CD4-positive, alpha-beta T cell treated with Interleukin-2 at 100 ng/mL for 4 hours (primary cell): ENCODE data around the gene ELFN1.
"Not testable (repeated sequence)": the region's sequence is repeated elsewhere in the genome, so short reads cannot be mapped to it uniquely, and the experiment has no call there.

Experiments used
- DNase-seq: peaks from one replicate; pipeline ENCODE4 v3.0.0-alpha.2; 2020; ENCODE audit warnings: low spot score

ELFN1 gene

GRCh38 chr7:1712907-1713501 lies 42.9 kb downstream of the ELFN1 start:
- DNase-seq, result no peak

GRCh38 chr7:1713502-1714484 lies 43.7 kb downstream of the ELFN1 start:
- no peak for DNase-seq

DNA sequence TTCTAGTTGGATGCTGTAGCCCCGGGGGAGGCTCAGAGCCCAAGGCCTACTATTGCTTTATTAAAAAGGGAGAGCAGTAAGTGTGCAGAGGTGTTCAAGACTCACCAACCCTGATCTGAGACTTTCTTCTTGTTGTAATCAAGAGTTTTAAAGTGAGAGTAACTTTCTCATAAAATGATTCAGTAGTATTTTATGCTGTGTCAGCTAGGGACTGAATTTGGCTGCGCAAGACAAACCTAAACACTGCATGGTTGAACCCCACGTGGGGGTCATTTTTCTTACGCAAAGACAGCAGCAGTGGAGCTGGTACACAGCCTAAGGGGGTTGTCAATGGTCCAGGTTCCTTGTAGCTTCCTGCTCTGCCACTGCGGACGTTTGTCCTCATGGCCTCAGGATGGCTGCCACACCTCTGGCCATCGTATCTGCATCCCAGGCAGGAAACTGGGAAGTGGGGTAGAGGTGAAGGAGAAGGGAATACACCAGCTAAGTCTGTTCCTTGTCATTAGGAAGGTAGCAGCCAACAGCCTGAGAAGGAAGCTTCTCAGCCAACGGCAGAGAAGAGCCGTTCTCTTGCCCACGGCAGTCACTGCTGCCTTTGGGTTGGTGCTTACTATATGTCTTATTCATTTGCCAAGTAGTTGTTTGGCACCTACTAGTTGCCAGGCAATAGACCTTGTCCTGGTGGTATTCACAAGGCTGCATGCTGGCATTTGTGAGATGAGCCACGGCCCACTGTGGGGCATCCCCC lies 44.7 kb downstream of the ELFN1 start:
- DNase-seq, result no peak

- no peak for DNase-seq
Observed at GRCh38 chr7:1715331-1715625, 45.2 kb downstream of the ELFN1 start.

- DNase-seq, result no peak
Observed at GRCh38 chr7:1715671-1716074, 45.6 kb downstream of the ELFN1 start.

GRCh38 chr7:1716263-1717094 lies 46.4 kb downstream of the ELFN1 start:
- no peak for DNase-seq

DNA sequence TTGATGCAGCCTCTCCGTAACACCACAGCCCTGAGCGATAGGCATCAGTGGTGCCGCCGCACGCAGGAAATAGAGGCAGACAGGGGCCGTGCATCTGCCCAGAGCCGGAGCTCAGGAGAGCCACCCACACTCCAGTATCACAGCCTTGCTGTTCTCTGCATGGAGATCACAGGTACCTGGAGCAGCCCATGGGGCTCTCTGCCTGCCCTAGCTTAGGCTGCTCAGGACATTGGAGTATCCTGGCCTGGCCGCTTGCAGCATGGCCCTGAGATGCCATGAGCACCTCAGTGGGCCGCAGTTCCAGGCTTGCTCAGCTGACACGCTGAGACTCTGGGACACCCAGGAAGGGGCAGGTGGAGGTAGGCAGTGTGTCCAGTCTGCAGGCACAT lies 47.0 kb downstream of the ELFN1 start:
- DNase-seq, result no peak

- no peak for DNase-seq
Observed at GRCh38 chr7:1717903-1718676, 48.0 kb downstream of the ELFN1 start.

- DNase-seq, result not testable (repeated sequence)
Observed at GRCh38 chr7:1718850-1719249, 48.8 kb downstream of the ELFN1 start.

DNA sequence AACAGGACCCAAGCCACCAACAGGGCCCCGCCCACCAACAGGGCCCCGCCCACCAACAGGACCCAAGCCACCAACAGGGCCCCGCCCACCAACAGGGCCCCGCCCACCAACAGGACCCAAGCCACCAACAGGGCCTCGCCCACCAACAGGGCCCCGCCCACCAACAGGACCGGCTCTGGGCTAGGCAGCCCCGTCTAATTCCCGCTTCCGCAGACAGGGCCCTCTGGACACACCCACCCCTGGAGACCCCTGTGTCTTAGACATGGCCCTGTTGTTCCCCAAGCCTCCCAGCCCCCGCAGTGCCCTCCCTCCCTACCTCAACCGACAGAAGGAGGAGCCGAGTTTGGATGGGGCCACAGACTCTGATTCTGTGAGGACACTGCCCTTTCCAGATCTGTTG lies 49.2 kb downstream of the ELFN1 start:
- not testable (repeated sequence) for DNase-seq

DNA sequence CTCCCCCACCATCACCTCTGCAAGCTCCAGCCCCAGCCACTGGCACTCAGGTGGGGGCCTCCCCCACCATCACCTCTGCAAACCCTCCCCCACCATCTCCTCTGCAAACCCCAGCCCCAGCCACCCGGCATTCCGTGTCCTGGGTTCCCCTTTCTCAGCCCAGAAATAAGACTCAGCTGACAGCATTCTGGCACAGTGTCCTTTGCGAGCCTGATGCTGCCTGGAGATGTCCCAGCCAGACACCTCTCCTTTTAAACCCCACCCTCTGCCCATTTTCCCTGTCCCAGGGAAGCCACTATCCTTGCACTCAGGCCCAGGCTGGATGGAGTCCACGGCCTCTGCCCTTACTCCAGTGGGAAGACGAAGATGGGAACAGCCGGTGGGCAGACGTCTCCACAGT lies 49.8 kb downstream of the ELFN1 start:
- DNase-seq, result no peak

- no peak for DNase-seq
Observed at GRCh38 chr7:1720326-1720725, 50.2 kb downstream of the ELFN1 start.

- DNase-seq, result no peak
Observed at GRCh38 chr7:1721047-1721690, 51.1 kb downstream of the ELFN1 start.

DNA sequence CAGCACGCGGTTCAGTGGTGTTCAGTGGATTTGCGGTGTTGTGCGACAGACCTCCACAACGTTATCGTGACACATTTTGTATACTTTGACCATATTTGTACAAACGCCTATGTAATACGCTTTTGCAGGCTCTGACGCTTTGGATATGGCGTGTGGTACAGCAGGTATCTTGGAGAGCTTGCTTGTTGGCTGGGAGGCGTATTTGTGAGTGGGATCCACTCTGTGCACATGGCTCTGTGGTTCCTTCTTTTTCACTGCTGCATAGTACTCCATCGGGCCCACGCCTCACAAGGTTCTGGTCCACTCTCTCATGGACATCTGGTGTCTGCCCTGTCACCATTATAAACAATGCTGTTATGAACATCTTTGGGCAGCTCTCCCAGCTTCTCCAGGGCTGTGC lies 53.2 kb downstream of the ELFN1 start:
- no peak for DNase-seq

DNA sequence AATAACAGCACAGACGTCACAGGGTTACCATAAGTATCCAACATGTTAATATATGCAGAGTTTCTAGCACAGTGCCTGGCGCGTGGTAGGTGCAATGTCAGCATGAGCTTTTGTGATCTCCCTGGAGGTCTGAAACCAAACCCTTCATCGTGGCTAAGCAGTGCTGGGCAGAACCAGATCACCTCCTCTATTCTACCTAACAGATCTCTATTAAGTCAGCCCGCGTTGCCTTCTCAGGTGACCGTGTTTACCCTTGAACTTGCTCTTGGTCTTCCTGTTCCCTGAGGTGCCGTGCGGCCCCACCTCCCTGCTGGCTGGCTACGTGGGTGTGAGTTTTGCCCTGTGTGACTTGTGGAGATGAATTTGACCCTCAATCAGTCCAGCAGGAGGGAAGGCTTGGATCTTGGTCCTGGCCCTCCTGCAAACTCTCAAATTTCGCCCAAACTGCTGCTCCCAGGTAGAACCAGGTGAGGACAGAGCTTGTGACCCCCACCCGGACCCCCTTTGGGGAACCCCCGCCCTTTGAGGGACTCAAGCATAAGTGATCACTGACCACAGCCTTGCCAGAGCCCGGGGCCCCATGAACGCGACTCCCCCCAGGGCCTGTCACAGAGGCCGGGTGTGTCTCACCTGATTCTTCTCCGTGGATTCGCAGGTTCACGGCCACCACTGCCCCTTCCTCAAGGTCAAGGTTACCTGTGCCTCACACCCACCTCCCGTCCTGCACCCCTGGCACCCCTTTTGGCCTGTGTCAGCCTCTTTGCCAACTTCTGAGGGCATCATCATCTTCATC lies 54.2 kb downstream of the ELFN1 start:
- no peak for DNase-seq

DNA sequence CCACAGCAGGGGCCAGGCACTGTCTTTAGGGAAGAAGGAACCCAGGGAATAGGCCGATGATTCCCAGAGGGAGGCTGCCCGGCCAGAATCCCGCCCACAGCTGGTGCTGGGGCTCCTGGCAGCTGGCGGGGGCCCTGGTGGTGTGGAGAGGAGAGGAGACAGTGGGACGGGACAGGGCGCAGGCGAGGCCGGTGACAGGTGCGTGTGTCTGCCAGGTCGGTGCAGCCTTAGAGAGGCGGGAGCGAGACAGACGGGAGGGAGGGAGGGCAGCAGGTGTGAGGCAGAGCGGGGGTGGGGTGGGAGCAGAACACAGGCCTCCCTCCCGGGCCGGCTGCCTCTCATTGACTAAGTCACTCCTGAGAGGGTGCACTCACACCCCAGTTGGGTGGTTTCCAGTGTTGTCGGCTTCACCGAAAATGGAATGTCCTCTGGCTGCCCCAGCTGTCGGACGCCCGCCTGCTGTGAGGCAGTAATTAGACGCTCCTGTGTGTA lies 55.2 kb downstream of the ELFN1 start:
- DNase-seq, result no peak

DNA sequence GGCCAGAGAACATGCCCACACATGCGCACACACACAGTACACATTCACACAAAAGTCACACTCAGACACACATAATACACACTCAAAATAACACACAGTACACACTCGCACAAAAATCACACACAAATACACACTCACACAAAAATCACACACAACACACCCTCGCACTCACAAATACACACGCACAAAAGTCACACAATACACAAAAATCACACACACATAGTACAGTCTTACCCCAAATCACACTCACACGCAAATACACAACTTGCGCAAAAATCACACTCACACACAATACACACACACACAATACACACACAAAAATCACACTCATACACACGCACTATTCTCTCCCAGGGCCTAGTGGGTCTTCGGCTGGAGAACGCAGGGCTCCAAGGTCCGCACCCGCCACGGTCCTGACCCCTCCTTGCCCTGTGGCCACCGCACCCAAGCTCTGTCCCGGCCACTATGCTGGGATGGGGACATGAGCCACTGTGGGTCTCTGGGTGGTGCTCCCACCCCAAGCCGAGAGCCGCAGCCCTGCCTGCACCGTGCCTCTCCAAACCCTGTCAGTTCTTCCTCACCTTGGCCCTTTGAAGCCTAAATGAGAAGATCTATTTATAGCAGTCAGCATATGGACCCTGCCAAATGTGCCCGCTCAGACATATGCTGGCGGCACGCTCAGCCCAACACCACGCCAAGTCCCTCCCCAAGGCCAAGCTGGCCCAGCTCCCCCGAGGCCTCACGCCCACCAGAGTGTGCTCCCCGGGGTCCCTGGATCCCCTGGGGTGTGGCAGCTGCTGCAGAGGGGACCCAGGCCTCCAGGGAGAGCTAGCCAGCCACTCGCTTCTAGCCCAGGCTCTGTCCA lies 55.9 kb downstream of the ELFN1 start:
- no peak for DNase-seq

GRCh38 chr7:1727079-1727478 lies 57.0 kb downstream of the ELFN1 start:
- no peak for DNase-seq
